HG03103 (cell line): ENCODE measurements around the gene LAMP1.
"Not testable (repeated sequence)": the region's sequence is repeated elsewhere in the genome, so short reads cannot be mapped to it uniquely, and the experiment has no call there.

Source experiments
- ATAC-seq: cut with Tn5 transposase; IDR thresholded peaks from one replicate; pipeline ENCODE4 v1.9.1; 2021; ENCODE audit warnings: low read depth; ENCODE audit not compliant: unreplicated experiment

The LAMP1 gene

GRCh38 chr13:113351514-113352026, 54.5 kb downstream of the LAMP1 start:
- ATAC-seq, result no peak

GRCh38 chr13:113353254-113353653, 56.2 kb downstream of the LAMP1 start:
- ATAC-seq, result no peak

- ATAC-seq, result no peak
Measured at GRCh38 chr13:113354831-113355610, 58.0 kb downstream of the LAMP1 start.

GRCh38 chr13:113355621-113356020, 58.6 kb downstream of the LAMP1 start:
- no peak for ATAC-seq

GRCh38 chr13:113356596-113356995, 59.6 kb downstream of the LAMP1 start:
- no peak for ATAC-seq

- ATAC-seq, result no peak
Measured at GRCh38 chr13:113357529-113357928, 60.5 kb downstream of the LAMP1 start.

GRCh38 chr13:113358653-113359190, 61.7 kb downstream of the LAMP1 start:
- no peak for ATAC-seq

GRCh38 chr13:113359571-113359970, 62.5 kb downstream of the LAMP1 start:
- no peak for ATAC-seq

- no peak for ATAC-seq
Measured at GRCh38 chr13:113360446-113360845, 63.4 kb downstream of the LAMP1 start.

GRCh38 chr13:113361406-113361805, 64.4 kb downstream of the LAMP1 start:
- no peak for ATAC-seq

- no peak for ATAC-seq
Measured at GRCh38 chr13:113364311-113364889, 67.4 kb downstream of the LAMP1 start.

- no peak for ATAC-seq
Measured at GRCh38 chr13:113364901-113365582, 68.0 kb downstream of the LAMP1 start.

- no peak for ATAC-seq
Measured at GRCh38 chr13:113365583-113365970, 68.5 kb downstream of the LAMP1 start.

GRCh38 chr13:113365971-113366588, 69.0 kb downstream of the LAMP1 start:
- no peak for ATAC-seq

- ATAC-seq, result no peak
Measured at GRCh38 chr13:113367020-113367560, 70.1 kb downstream of the LAMP1 start.

- ATAC-seq, result no peak
Measured at GRCh38 chr13:113367771-113368170, 70.7 kb downstream of the LAMP1 start.

GRCh38 chr13:113368353-113368752, 71.3 kb downstream of the LAMP1 start:
- ATAC-seq, result not testable (repeated sequence)

GRCh38 chr13:113369189-113369588, 72.2 kb downstream of the LAMP1 start:
- no peak for ATAC-seq

- no peak for ATAC-seq
Measured at GRCh38 chr13:113369881-113370280, 72.8 kb downstream of the LAMP1 start.

- ATAC-seq, result no peak
Measured at GRCh38 chr13:113371061-113371460, 74.0 kb downstream of the LAMP1 start.
